Endothelial cell of hepatic sinusoid (primary cell): ENCODE results near the gene PIGC.
"Not testable (repeated sequence)": the region's sequence is repeated elsewhere in the genome, so short reads cannot be mapped to it uniquely, and the experiment has no call there.

ENCODE experiments used
- in situ Hi-C: cut with HindIII; loops from 2 replicates; pipeline ENCODE4 v1.10.0; 2017; ENCODE audit warnings: low sequenced_read_pairs

PIGC gene

GRCh38 chr1:172437183-172437582, 6.7 kb downstream of the PIGC start:
- in situ Hi-C loops = not testable (repeated sequence)

- in situ Hi-C loops = no loop called here
Observed at GRCh38 chr1:172431721-172432192, 12.1 kb downstream of the PIGC start.

- in situ Hi-C loops = no loop called here
Observed at GRCh38 chr1:172431204-172431603, 12.7 kb downstream of the PIGC start.

- in situ Hi-C loops = no loop called here
Observed at GRCh38 chr1:172430128-172430454, 13.8 kb downstream of the PIGC start.

GRCh38 chr1:172429331-172430127, 14.3 kb downstream of the PIGC start:
- in situ Hi-C loops = no loop called here

GRCh38 chr1:172427191-172427590, 16.7 kb downstream of the PIGC start:
- in situ Hi-C loops = no loop called here

GRCh38 chr1:172425339-172425738, 18.5 kb downstream of the PIGC start:
- in situ Hi-C loops = no loop called here

- in situ Hi-C loops = no loop called here
Observed at GRCh38 chr1:172423336-172423735, 20.5 kb downstream of the PIGC start.

GRCh38 chr1:172421974-172422604, 21.8 kb downstream of the PIGC start:
- in situ Hi-C loops = no loop called here

GRCh38 chr1:172420385-172420784, 23.5 kb downstream of the PIGC start, which contains the start of gene C1orf105:
C1orf105 (plus strand) TSS chr1:172420685; CDS start chr1:172420886, 201 bp downstream.
- in situ Hi-C loops = no loop called here

GRCh38 chr1:172417557-172417956, 26.3 kb downstream of the PIGC start:
- in situ Hi-C loops = no loop called here

GRCh38 chr1:172416496-172417035, 27.3 kb downstream of the PIGC start:
- in situ Hi-C loops = no loop called here

- in situ Hi-C loops = no loop called here
Observed at GRCh38 chr1:172414331-172414730, 29.5 kb downstream of the PIGC start.

- in situ Hi-C loops = no loop called here
Observed at GRCh38 chr1:172411791-172412338, 32.0 kb downstream of the PIGC start.

GRCh38 chr1:172410027-172410426, 33.8 kb downstream of the PIGC start:
- in situ Hi-C loops = no loop called here

GRCh38 chr1:172408958-172409357, 34.9 kb downstream of the PIGC start:
- in situ Hi-C loops = loop anchor here (5.0 to 10.0 kb wide), 2 partner anchors 322 to 404 kb away; no protein-coding TSS in a partner anchor

- in situ Hi-C loops = loop anchor here (5.0 to 10.0 kb wide), 2 partner anchors 320 to 402 kb away; no protein-coding TSS in a partner anchor
Observed at GRCh38 chr1:172406968-172407367, 36.9 kb downstream of the PIGC start.

- in situ Hi-C loops = loop anchor here (5.0 to 10.0 kb wide), 2 partner anchors 319 to 401 kb away; no protein-coding TSS in a partner anchor
Observed at GRCh38 chr1:172405912-172406311, 38.0 kb downstream of the PIGC start.

GRCh38 chr1:172404121-172404520, 39.7 kb downstream of the PIGC start:
- in situ Hi-C loops = loop anchor here (10.0 kb wide), 1 partner anchor 399 kb away; no protein-coding TSS in a partner anchor

GRCh38 chr1:172402878-172403569, 40.8 kb downstream of the PIGC start:
- in situ Hi-C loops = loop anchor here (10.0 kb wide), 1 partner anchor 398 kb away; no protein-coding TSS in a partner anchor

- in situ Hi-C loops = loop anchor here (10.0 kb wide), 1 partner anchor 397 kb away; no protein-coding TSS in a partner anchor
Observed at GRCh38 chr1:172401892-172402291, 42.0 kb downstream of the PIGC start.
